ENCODE measurements around the gene EIF3I. TPM values are rescaled to one million over a fixed set of nuclear protein-coding genes. Genes with fewer than 3 reads are reported as not detected.

The EIF3I gene
- total RNA-seq, 3 donors from 2014 or later = 404 to 436 (median 434) TPM

Other genes starting within 250 kb of the EIF3I start
- 100 to 1,000 TPM; 186 to 191 (median 187) TPM for gene KHDRBS1, start 208.5 kb upstream of the EIF3I start, total RNA-seq
- gene TMEM39B, start 149.5 kb upstream of the EIF3I start, total RNA-seq = 10 to 100 TPM; 26.9 to 30.4 (median 27.8) TPM
- gene KPNA6, start 114.4 kb upstream of the EIF3I start, total RNA-seq = 10 to 100 TPM; 82.6 to 90.0 (median 88.1) TPM
- gene TXLNA, start 42.7 kb upstream of the EIF3I start, total RNA-seq = 10 to 100 TPM; 80.7 to 86.6 (median 86.0) TPM
- 10 to 100 TPM in 1 of 3 donors, 1 to 10 TPM in 2; 6.7 to 10.0 (median 7.8) TPM for gene CCDC28B, start 21.8 kb upstream of the EIF3I start, total RNA-seq
- gene IQCC, start 16.7 kb upstream of the EIF3I start, total RNA-seq = 1 to 10 TPM; 2.2 to 3.0 (median 2.9) TPM
- gene DCDC2B, start 13.3 kb upstream of the EIF3I start, total RNA-seq = not detected
- gene TMEM234, start 54 bp upstream of the EIF3I start, total RNA-seq = 1 to 10 TPM; 8.0 to 9.2 (median 8.2) TPM
- gene FAM167B, start 24.8 kb downstream of the EIF3I start, total RNA-seq = under 1 TPM in 1 of 3 donors, not detected in 2; 0.25 TPM
- 100 to 1,000 TPM; 187 to 238 (median 237) TPM for gene LCK, start 28.9 kb downstream of the EIF3I start, total RNA-seq
- gene HDAC1, start 69.7 kb downstream of the EIF3I start, total RNA-seq = 100 to 1,000 TPM; 168 to 177 (median 173) TPM
- 10 to 100 TPM; 25.3 to 33.5 (median 27.8) TPM for gene MARCKSL1, start 113.8 kb downstream of the EIF3I start, total RNA-seq
- 1 to 10 TPM; 2.7 to 3.5 (median 3.2) TPM for gene FAM229A, start 140.1 kb downstream of the EIF3I start, total RNA-seq
- under 1 TPM; 0.71 to 0.98 (median 0.92) TPM for gene TSSK3, start 140.1 kb downstream of the EIF3I start, total RNA-seq
- 10 to 100 TPM; 42.2 to 56.8 (median 46.6) TPM for gene BSDC1, start 172.0 kb downstream of the EIF3I start, total RNA-seq
- not detected for gene ZBTB8B, start 242.7 kb downstream of the EIF3I start, total RNA-seq